ENCODE results near the gene PARK7.

- TF ChIP-seq, protein P1, sequence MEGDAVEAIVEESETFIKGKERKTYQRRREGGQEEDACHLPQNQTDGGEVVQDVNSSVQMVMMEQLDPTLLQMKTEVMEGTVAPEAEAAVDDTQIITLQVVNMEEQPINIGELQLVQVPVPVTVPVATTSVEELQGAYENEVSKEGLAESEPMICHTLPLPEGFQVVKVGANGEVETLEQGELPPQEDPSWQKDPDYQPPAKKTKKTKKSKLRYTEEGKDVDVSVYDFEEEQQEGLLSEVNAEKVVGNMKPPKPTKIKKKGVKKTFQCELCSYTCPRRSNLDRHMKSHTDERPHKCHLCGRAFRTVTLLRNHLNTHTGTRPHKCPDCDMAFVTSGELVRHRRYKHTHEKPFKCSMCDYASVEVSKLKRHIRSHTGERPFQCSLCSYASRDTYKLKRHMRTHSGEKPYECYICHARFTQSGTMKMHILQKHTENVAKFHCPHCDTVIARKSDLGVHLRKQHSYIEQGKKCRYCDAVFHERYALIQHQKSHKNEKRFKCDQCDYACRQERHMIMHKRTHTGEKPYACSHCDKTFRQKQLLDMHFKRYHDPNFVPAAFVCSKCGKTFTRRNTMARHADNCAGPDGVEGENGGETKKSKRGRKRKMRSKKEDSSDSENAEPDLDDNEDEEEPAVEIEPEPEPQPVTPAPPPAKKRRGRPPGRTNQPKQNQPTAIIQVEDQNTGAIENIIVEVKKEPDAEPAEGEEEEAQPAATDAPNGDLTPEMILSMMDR (IDR thresholded peaks at IDR 0.05 in 4 of 5, conservative IDR thresholded peaks at IDR 0.05 in 1 of 5) = no peak
- no peak for TF ChIP-seq POLR2A (IDR thresholded peaks at IDR 0.05)
Measured at GRCh38 chr1:7967651-7968050, 6.1 kb downstream of the PARK7 start.

All from gastrocnemius medialis (tissue), 4 donors.